Liver (tissue), 9 donors: ENCODE data around the gene STRIT1. TPM values are rescaled to one million over a fixed set of nuclear protein-coding genes. Genes with fewer than 3 reads are reported as not detected.

Source experiments
- DNase-seq: peaks from one replicate; pipeline ENCODE4 v3.0.0-alpha.2; 2017; ENCODE audit warnings: low spot score
- H3K27ac ChIP-seq, 2 donors: one replicate each; pipeline ENCODE4 v1.7.0; 2013; ENCODE audit warnings: inconsistent platforms in 2 of 2, low read length in 2 of 2, control low read depth in 1 of 2, low read depth in 1 of 2, mild to moderate bottlenecking in 1 of 2
- H3K27me3 ChIP-seq, 4 donors: one replicate each; pipeline versions ENCODE4 v1.6.1 to v1.7.0; 2013; ENCODE audit warnings: low read length in 3 of 4, inconsistent platforms in 1 of 4, mild to moderate bottlenecking in 1 of 4, moderate library complexity in 1 of 4; ENCODE audit not compliant: control insufficient read depth in 4 of 4, insufficient read depth in 4 of 4
- H3K36me3 ChIP-seq, 4 donors: one replicate each; pipeline versions ENCODE4 v1.6.1 to v1.7.0; 2013; ENCODE audit warnings: low read length in 3 of 4, mild to moderate bottlenecking in 3 of 4, low read depth in 1 of 4, moderate library complexity in 1 of 4; ENCODE audit not compliant: control insufficient read depth in 4 of 4, insufficient read depth in 3 of 4
- H3K4me1 ChIP-seq, 4 donors: one replicate each; pipeline versions ENCODE4 v1.6.1 to v1.7.0; 2013; ENCODE audit warnings: low read length in 3 of 4, mild to moderate bottlenecking in 3 of 4, moderate library complexity in 1 of 4; ENCODE audit not compliant: control insufficient read depth in 4 of 4, insufficient read depth in 4 of 4
- H3K4me3 ChIP-seq, 3 donors: one replicate each; pipeline versions ENCODE4 v1.6.1 to v1.7.0; 2013; ENCODE audit warnings: low read length in 3 of 3, control low read depth in 1 of 3, low read depth in 1 of 3, mild to moderate bottlenecking in 1 of 3
- H3K9ac ChIP-seq, 2 donors: one replicate each; pipeline ENCODE4 v1.7.0; 2013; ENCODE audit warnings: low read length in 2 of 2, mild to moderate bottlenecking in 2 of 2, moderate library complexity in 2 of 2, control low read depth in 1 of 2, low read depth in 1 of 2
- H3K9me3 ChIP-seq, 4 donors: one replicate each; pipeline versions ENCODE4 v1.6.1 to v1.7.0; 2013; ENCODE audit warnings: low read length in 3 of 4; ENCODE audit not compliant: control insufficient read depth in 4 of 4
- ATF3 ChIP-seq: IDR thresholded peaks from 2 replicates; pipeline ENCODE4 v1.6.1; 2016; ENCODE audit warnings: antibody characterized with exemption
- CTCF ChIP-seq: fragments of 150-350 bp; IDR thresholded peaks from 2 replicates; pipeline ENCODE4 v1.5.1; 2017; ENCODE audit warnings: improper control_type of control experiment, low read depth, low read length; ENCODE audit not compliant: missing input control
- EGR1 ChIP-seq, 2 donors: IDR thresholded peaks; 2 replicates each; pipeline ENCODE4 v1.6.1; 2016 to 2018; ENCODE audit warnings: antibody characterized with exemption in 2 of 2, low read depth in 2 of 2
- FOXA1 ChIP-seq: IDR thresholded peaks from 2 replicates; pipeline ENCODE4 v1.6.1; 2016; ENCODE audit warnings: antibody characterized with exemption
- FOXA2 ChIP-seq: IDR thresholded peaks from 2 replicates; pipeline ENCODE4 v1.6.1; 2016; ENCODE audit warnings: antibody characterized with exemption
- GABPA ChIP-seq, 2 donors: IDR thresholded peaks in 1 of 2; conservative IDR thresholded peaks in 1 of 2; 2 replicates each; pipeline ENCODE4 v1.6.1; 2016; ENCODE audit warnings: antibody characterized with exemption in 2 of 2, mild to moderate bottlenecking in 1 of 2, moderate library complexity in 1 of 2
- HNF4A ChIP-seq, 2 donors: conservative IDR thresholded peaks; 2 replicates each; pipeline ENCODE4 v1.6.1; 2016; ENCODE audit warnings: antibody characterized with exemption in 2 of 2, mild to moderate bottlenecking in 2 of 2
- HNF4G ChIP-seq: IDR thresholded peaks from 2 replicates; pipeline ENCODE4 v1.6.1; 2016; ENCODE audit warnings: antibody characterized with exemption
- JUND ChIP-seq, 2 donors: IDR thresholded peaks; 2 replicates each; pipeline ENCODE4 v1.6.1; 2016; ENCODE audit warnings: antibody characterized with exemption in 2 of 2
- MAX ChIP-seq: IDR thresholded peaks from 2 replicates; pipeline ENCODE4 v1.6.1; 2016; ENCODE audit warnings: antibody characterized with exemption
- NR2F2 ChIP-seq: IDR thresholded peaks from 2 replicates; pipeline ENCODE4 v1.6.1; 2016; ENCODE audit warnings: antibody characterized with exemption
- RAD21 ChIP-seq, 2 donors: IDR thresholded peaks; 2 replicates each; pipeline ENCODE4 v1.6.1; 2016; ENCODE audit warnings: antibody characterized with exemption in 2 of 2, mild to moderate bottlenecking in 2 of 2
- REST ChIP-seq: IDR thresholded peaks from 2 replicates; pipeline ENCODE4 v1.6.1; 2016; ENCODE audit warnings: antibody characterized with exemption, mild to moderate bottlenecking
- RXRA ChIP-seq, 2 donors: IDR thresholded peaks; 2 replicates each; pipeline ENCODE4 v1.6.1; 2017 to 2018; ENCODE audit warnings: antibody characterized with exemption in 2 of 2, mild to moderate bottlenecking in 1 of 2
- SP1 ChIP-seq: IDR thresholded peaks from 2 replicates; pipeline ENCODE4 v1.6.1; 2018; ENCODE audit warnings: antibody characterized with exemption, mild to moderate bottlenecking
- TAF1 ChIP-seq: conservative IDR thresholded peaks from 2 replicates; pipeline ENCODE4 v1.6.1; 2016; ENCODE audit warnings: antibody characterized with exemption, mild to moderate bottlenecking
- YY1 ChIP-seq: IDR thresholded peaks from 2 replicates; pipeline ENCODE4 v1.6.1; 2016; ENCODE audit warnings: antibody characterized with exemption, mild to moderate bottlenecking
- ZBTB33 ChIP-seq: IDR thresholded peaks from 2 replicates; pipeline ENCODE4 v1.6.1; 2016; ENCODE audit warnings: antibody characterized with exemption
- WGBS: extraction: QIAGEN DNeasy Blood & Tissue Kit; methylation state at CpG from one replicate; pipeline ENCODE4 v1.1.7; 2013; 5-methylcytosine and 5-hydroxymethylcytosine counted together
- polyA plus RNA-seq, 2 donors: library from polyadenylated mRNA; stranded (reverse) in 1 of 2; unstranded in 1 of 2; fragments of 200-250 nt in 1 of 2; fragments of >200 nt in 1 of 2; fragmentation: Nextera tagmentation in 1 of 2; extraction: Ambion mirVana in 1 of 2; gene quantifications; one replicate each; pipeline versions ENCODE4 v1.2.1 to v1.2.3, GENCODE V29; 2013 to 2015
- total RNA-seq, 2 donors: library from RNA; depleted of rRNA; stranded (reverse); fragments of >200 nt; gene quantifications; one replicate each; pipeline ENCODE4 v1.2.3, GENCODE V29; 2014
- donor health status: healthy.
- donor health status: healthy.
- donor health status: healthy.
- donor health status: healthy.
- donor health status: healthy.

STRIT1 gene
- total and polyA plus RNA-seq, 4 donors: not detected

GRCh38 chr3:155335724-155336354 lies 42.4 kb upstream of the STRIT1 start:
- H3K36me3 ChIP-seq: no peaks in the 10 kb centered on the region
- TF ChIP-seq FOXA1 (no peak), YY1 (no peak), ZBTB33 (no peak), SP1 (no peak), ATF3 (no peak), MAX (no peak), FOXA2 (no peak), RXRA (IDR thresholded peaks at IDR 0.05) (no peak), TAF1 (no peak), HNF4G (no peak), JUND (IDR thresholded peaks at IDR 0.05) (no peak), GABPA (IDR thresholded peaks at IDR 0.05 in 1 of 2, conservative IDR thresholded peaks at IDR 0.05 in 1 of 2) (no peak), NR2F2 (no peak)
- no peaks in the 10 kb centered on the region for H3K27me3 ChIP-seq
- no peak overlapping the region for H3K27ac ChIP-seq
- no peak for DNase-seq
- 78% methylated on average over 3 of the region's 3 CpGs for WGBS
- no peaks in the 10 kb centered on the region for H3K4me1 ChIP-seq
- H3K9ac ChIP-seq: no peak overlapping the region
- H3K9me3 ChIP-seq: no peaks in the 10 kb centered on the region
- H3K4me3 ChIP-seq: no peak overlapping the region

- Histone ChIP-seq H3K4me3 (no peak overlapping the region), H3K27ac (no peak overlapping the region), H3K36me3 (no peaks in the 10 kb centered on the region), H3K9me3 (no peaks in the 10 kb centered on the region), H3K27me3 (no peaks in the 10 kb centered on the region), H3K9ac (no peak overlapping the region), H3K4me1 (no peaks in the 10 kb centered on the region)
- DNase-seq: no peak
- WGBS: 71% methylated on average over 6 of the region's 6 CpGs
- TF ChIP-seq TAF1 (no peak), REST (no peak), FOXA1 (no peak), MAX (no peak), GABPA (IDR thresholded peaks at IDR 0.05 in 1 of 2, conservative IDR thresholded peaks at IDR 0.05 in 1 of 2) (no peak), RAD21 (IDR thresholded peaks at IDR 0.05) (no peak), FOXA2 (no peak), CTCF (no peak), YY1 (no peak), SP1 (no peak), RXRA (IDR thresholded peaks at IDR 0.05) (no peak), EGR1 (IDR thresholded peaks at IDR 0.05; ENCODE audit: low read depth in 2 of 2) (no peak), ZBTB33 (no peak), HNF4G (no peak), NR2F2 (no peak), ATF3 (no peak), HNF4A (conservative IDR thresholded peaks at IDR 0.05) (no peak)
Observed at GRCh38 chr3:155334914-155335723, 41.6 kb upstream of the STRIT1 start.
